ENCODE results near the gene SPTBN5.

SPTBN5 gene

GRCh38 chr15:41798607-41799487 is 95.0 kb downstream of the SPTBN5 start:
- H3K27me3 Mint-ChIP-seq: no peaks in the 10 kb centered on the region
- peaks cover 5% of the 10 kb centered on the region for H3K4me1 Mint-ChIP-seq
- ATAC-seq (replicated peaks; ENCODE audit: extremely low read depth, poor library complexity, severe bottlenecking) (no peak), DNase-seq (ENCODE audit: low spot score in 2 of 2) (no peak)
- peaks cover 5% of the 10 kb centered on the region for H3K36me3 Mint-ChIP-seq (ENCODE audit: insufficient read depth)
- no peaks in the 10 kb centered on the region for H3K9me3 Mint-ChIP-seq
- H3K27ac Mint-ChIP-seq (ENCODE audit: low read depth): no peak overlapping the region
- H3K4me3 Mint-ChIP-seq: no peak overlapping the region
